ENCODE data around the gene TNNT2.
A peak's percentile ranks its signal among the peaks of the same experiment; 100 is the strongest.

TNNT2 gene

DNA sequence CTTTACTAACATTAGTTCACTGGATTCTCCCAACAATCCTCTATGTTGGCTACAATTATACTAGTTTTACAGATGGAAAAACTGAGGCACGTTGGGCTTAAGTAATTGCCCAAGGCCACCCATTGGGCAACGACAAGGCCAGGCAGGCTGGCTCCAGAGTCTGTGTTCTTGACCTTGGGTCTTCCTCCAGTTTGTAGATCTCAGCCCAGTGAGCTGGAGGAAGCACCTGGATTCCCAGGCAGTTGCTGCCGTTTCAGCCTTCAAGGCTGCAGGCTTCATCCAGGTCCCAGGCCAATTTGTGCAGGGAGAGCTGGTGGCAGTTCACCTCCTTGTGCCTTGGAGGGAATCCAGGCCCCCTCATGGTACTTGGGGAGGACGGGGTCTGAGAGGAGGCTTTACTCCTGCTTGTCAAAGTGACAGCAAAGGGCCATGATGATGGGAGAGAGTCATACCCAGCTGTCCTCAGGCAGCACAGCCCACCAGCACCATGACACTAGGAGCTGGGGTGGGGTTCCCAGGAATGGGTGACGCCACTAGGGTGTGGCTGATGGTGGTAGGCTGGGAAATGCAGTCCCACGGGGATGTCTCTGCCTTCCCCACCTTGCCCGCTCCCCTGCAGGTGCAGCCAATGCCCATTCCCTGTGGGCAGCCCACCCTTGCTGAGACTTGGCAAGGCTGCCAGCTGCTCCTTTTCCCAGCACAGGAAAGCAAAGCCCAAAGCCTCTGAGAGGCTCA is 67.1 kb downstream of the TNNT2 start:
- no peak for DNase-seq

DNA sequence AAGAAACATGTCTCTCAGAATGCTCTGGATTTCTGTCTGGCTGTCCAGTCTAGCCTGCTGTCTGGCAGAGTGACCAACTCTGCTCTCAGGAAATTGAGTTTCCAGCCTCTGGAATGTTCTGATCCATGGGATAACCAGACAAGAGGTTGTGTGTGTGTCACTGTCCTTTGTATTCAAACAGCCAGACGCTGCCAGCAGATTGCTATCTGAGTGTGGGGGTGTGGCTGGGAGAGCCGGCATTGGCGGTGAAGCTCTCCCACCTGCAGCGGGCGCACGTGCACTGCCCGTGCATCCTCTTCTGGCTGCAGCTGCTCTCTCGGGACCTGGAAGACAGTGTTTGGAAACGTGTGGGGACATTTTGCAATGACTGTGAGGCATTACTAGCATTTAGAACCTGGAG is 68.1 kb downstream of the TNNT2 start:
- peak; percentile 80 for DNase-seq
